Fibroblast of skin of scalp (primary cell): Measurements from ENCODE around the gene BARX2. TPM values are rescaled to one million over a fixed set of nuclear protein-coding genes. Genes with fewer than 3 reads are reported as not detected.
"Not testable (repeated sequence)": the region's sequence is repeated elsewhere in the genome, so short reads cannot be mapped to it uniquely, and the experiment has no call there.

Source experiments
- DNase-seq: peaks from one replicate; pipeline ENCODE4 v3.0.0-alpha.2; 2013
- polyA plus RNA-seq, 2 experiments: library from polyadenylated mRNA; unstranded; fragments of 120-200 nt; gene quantifications; one replicate each; pipeline ENCODE4 v1.2.1, GENCODE V29; 2013; ENCODE audit not compliant: insufficient read length in 2 of 2

Gene BARX2, protein sequence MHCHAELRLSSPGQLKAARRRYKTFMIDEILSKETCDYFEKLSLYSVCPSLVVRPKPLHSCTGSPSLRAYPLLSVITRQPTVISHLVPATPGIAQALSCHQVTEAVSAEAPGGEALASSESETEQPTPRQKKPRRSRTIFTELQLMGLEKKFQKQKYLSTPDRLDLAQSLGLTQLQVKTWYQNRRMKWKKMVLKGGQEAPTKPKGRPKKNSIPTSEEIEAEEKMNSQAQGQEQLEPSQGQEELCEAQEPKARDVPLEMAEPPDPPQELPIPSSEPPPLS
- polyA plus RNA-seq (2013, experiment 1 of 2; ENCODE audit: insufficient read length) = not detected
- polyA plus RNA-seq (2013, experiment 2 of 2; ENCODE audit: insufficient read length) = 0.16 TPM

DNA sequence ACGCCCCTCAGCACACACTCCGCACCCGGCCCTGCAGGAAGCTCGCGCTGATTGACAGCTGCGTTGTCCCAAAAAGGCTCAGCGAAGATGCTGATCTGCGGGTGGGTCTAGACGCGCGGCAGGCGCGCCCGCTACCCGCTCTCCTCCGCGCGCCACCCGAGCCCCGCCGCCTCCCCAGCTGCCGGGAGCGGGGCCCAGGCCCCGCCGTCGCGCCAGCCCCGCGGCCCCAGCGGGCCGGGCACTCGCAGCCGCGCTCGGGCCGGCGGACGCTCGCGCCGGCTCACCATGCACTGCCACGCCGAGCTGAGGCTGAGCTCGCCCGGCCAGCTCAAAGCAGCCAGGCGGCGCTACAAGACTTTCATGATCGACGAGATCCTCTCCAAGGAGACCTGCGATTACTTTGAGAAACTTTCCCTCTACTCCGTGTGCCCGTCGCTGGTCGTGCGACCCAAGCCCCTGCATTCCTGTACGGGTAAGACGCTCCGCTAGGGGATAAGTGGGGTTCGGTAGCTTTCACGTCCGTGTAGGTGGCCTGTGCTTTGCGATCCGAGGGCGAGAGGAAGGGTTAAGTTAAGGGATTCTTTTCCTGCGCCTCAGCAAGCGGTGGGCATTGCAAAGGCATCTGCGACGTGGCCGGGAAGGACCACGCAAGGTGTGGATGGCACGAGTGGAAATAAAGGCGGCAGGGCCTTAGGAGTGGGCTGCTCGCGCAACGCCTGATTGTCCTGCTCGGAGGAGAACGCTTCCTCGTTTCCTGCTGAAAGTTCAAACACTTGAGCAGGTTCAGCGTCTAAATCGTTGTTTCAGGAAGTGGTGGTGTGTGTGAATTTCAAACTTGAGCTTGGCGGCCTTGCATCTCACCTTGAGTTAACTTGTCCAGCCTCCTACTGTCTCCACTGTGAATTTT, at the start of gene BARX2:
Gene BARX2, plus strand, starts transcription at position 98 of the 907 bp plus-strand sequence. Its CDS starts 188 bp downstream, at position 286.
- DNase-seq = peak; percentile 55

DNA sequence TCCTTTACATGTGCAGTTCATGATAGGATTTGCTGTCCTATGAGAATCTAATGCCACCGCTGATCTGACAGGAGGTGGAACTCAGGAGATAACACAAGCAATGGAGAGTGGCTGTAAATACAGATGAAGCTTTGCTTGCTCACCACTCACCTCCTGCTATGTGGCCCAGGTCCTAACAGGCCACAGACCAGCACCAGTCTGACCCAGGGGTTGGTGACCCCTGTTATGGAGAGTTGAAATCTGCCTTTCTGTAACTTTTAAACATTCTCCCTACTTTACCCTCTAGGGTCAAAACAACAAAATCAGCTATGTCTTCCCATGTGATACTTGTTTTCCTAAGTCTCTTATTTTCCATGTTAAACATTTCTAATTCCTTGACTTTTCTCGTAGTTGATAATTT, 48.7 kb upstream of the BARX2 start:
- DNase-seq = no peak

DNA sequence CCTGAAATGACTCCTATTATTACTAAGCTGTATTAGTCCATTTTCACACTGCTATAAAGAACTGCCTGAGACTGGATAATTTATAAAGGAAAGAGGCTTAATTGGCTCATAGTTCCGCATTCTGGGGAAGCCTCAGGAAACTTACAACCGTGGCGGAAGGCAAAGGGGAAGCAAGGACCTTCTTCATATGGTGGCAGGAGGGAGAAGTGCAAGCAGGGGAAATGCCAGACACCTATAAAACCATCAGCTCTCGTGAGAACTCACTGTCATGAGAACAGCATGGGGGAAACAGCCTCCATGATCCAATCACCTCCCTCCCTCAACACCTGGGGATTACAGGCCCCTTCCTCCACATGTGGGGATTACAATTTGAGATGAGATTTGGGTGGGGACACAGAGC, 47.9 kb upstream of the BARX2 start:
- DNase-seq = not testable (repeated sequence)

DNA sequence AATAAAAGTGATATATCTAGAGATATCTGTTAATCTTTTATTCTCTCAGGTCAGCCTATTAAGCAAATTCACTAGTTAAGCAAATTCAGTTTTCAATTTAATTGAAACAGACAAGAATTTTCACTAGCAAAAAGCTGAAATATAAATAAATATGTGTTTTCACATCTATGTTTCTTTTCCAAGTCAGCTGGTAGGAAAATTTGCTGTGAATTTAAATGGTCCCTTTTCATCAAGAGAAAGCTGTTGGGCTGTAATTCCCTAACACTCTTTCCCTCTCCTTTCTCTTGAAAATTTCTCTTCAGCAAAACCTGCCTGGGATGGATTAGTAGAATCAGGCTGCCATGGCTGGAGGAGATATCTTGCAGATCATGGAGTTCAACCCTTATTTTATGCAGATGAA, 46.9 kb upstream of the BARX2 start:
- DNase-seq = no peak

DNA sequence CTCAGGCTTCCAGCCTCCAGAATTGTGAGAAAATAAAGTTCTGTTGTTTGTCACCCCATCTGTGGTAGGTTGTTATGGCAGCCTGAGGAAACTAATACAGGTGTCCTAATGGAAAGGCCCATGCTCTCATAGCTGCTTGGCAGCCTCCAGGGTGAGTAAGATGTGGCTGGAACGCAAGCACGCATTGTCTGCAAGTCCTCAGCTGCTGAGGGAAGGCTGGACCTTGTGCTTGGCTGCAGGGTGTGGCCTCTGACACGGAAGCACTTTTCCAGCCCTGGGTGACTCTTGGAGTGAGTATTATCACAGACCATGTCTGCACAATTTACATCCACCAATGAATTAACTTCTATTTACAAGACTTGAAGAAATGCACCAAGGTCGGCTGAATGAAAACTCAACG, 44.4 kb upstream of the BARX2 start:
- DNase-seq = no peak

DNA sequence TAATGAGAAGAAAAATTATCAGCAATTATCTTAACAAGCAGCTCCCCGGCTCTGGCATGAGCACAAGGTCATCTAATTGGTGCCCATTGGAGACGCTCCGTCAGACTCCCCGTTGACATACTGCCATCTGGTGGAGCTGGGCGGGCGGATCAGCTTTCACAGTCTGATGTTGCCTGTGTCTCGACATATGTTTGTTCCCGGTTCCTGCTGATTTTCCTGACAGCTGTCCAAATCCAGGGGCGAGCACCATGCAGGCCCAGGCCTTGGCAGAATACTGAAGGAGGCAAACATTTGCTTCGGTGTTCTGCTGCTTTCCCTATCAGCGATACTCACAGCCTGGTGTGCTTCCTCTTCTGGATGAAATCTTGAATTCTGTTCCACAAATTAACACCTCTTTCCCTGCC, 43.8 kb upstream of the BARX2 start:
- DNase-seq = peak; percentile 75

DNA sequence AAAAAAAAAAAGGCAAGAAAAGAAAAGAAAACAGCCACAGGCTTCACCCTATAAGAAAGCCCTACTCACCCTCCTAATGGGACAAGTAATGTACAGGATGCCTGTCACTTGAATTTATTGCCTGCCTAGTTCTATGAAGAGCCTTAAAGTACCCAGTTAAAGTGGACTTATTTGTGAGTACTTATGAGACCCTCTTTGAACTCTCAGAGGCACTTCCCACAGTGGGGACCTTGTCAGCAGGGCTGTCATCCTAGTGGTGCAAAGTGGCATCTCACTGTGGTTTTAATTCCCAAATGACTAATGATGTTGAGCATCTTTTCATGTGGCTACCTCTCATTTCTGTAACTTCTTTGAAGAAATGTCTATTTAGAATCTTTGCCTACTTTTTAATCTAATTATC, 41.8 kb upstream of the BARX2 start:
- DNase-seq = no peak

DNA sequence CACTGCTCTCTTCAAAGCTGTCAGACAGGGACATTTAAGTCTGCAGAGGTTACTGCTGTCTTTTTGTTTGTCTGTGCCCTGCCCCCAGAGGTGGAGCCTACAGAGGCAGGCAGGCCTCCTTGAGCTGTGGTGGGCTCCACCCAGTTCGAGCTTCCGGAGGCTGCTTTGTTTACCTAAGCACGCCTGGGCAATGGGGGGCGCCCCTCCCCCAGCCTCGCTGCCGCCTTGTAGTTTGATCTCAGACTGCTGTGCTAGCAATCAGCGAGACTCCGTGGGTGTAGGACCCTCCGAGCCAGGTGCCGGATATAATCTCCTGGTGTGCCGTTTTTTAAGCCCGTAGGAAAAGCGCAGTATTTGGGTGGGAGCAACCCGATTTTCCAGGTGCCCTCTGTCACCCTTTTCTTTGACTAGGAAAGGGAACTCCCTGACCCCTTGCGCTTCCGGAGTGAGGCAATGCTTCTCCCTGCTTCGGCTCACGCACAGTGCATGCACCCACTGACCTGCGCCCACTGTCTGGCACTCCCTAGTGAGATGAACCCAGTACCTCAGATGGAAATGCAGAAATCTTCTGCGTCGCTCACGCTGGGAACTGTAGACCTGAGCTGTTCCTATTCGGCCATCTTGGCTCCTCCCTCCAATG, 31.2 kb upstream of the BARX2 start:
- DNase-seq = not testable (repeated sequence)

DNA sequence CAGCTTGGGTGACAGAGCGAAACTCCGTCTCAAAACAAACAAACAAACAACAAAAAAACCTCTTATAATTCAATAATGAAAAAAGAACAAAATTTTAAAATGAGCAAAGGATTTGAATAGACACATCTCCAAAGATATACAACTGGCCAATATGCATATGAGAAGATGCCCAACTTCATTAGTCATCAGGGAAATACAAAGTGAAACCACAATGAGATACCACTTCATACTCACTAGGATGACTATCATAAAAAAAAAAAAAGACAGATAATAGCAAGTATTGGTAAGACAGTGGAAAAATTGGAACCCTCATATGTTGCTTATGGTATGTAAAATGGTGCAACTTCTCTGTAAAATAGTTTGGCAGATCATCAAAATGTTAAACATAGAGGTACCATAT, 28.7 kb upstream of the BARX2 start:
- no peak for DNase-seq

DNA sequence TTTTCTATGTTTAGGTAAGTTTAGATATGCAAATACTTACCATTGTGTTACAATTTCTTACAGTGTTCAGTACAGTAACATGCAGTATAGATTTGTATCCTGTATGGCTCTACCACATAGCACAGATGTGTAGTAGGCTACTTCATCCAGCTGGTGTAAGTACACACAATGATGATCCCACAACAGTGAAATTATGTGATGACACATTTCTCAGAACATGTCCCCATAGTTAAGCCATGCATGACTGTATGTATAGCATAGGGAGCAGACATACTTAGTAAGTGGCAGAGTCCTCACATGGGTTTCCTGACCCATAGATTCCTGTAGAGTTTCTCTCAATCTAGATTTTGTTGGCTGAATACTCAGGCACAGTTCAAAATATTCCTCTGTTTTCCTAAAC, 26.8 kb upstream of the BARX2 start:
- DNase-seq = no peak

DNA sequence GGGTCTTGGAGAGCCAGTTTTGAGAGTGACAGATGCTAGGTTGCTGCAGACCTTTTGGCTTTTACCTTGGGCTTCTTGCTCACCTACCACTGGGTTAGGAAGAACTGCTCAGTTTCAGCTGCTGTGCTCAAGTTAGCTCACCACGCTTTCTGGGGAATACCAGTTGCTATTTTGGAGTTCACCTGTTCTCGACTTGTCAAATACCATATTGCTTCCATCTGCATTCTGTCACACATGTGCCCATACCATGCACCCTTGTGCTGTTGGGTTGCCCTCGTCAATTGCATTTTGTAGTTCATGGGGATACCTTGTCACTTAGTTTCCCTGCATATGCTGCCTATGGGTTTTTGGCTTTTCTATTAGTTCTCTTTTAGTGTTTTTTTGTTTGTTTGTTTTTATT, 23.0 kb upstream of the BARX2 start:
- no peak for DNase-seq

DNA sequence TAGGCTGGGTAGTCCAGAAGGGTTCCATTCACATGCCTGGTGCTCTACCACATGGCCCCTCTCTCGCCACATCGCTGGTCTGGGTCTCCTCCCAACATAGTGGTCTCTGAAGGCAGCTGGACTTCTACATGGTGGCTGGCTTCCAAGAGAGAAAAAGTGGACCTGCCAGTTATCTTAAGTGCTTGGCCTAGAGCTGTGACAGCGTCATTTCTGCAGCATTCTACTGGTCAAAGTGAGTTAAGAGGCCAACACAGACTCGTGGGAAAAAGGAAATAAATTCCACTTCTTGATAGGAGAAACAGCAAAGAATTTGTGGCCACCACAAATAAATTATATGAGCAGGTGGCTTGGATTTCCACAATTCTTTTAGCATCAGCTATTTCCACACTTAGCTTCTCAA, 21.0 kb upstream of the BARX2 start:
- DNase-seq = no peak

DNA sequence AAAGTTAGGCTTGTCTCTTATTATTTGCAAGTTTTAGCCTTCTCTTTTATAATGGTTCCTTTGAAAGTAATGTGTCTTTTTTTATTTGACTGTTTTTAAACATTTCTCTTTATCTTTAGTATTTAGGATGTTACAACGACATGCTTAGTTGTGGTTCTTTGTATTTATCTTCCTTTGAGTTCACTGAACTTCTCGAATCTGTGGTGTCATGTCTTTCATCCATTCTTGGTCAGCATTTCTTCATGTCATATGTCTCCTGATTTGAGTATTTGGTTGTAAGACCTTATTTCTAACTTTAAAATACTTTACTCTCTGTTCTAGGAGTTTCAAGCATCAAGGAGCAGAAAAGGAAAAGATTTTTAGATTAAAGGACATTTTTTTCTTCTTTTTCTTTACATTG, 15.9 kb upstream of the BARX2 start:
- no peak for DNase-seq

DNA sequence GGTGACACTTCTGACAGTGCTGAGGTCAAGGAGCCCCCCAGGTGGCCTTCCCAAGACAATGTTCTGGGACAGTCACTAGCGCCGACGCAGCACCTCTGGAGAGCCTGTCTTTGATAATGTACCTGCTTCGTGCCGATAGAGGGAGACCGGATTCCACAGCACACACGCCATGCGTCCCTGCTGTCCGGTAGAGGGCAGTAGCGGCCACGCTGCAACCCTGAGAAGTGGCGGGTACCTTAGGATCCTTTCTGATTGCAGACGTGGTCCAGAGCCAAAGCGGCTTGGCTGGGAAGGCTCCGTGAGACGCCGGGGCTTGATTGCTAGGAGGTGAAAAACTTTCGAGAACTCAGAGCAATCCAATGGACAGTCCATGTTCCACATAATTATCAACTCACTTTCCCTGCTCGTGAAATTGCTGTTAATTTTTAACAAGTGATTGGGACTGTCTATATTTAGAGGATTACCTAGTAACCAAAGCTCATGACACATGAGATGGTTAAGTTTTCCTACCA, 11.4 kb upstream of the BARX2 start:
- peak; percentile 78 for DNase-seq

DNA sequence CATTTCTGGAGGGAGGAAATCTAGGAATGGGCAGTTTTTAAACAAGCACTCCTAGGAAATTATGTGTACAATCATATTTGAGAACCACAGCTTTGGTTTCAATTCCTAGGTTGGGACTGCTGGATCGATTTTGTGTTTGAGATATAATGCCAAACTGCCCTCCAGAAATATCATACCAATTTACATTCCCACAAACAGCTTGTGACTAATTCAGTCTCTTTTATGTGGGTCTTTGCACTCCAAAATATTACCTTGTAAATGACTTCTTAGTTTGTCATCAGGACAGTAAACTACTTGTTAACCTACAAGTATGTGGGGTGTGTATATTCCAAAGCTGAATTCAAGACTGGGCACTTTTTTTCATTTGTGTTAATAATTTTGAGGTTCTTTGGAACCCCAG, 9.8 kb upstream of the BARX2 start:
- DNase-seq = no peak

DNA sequence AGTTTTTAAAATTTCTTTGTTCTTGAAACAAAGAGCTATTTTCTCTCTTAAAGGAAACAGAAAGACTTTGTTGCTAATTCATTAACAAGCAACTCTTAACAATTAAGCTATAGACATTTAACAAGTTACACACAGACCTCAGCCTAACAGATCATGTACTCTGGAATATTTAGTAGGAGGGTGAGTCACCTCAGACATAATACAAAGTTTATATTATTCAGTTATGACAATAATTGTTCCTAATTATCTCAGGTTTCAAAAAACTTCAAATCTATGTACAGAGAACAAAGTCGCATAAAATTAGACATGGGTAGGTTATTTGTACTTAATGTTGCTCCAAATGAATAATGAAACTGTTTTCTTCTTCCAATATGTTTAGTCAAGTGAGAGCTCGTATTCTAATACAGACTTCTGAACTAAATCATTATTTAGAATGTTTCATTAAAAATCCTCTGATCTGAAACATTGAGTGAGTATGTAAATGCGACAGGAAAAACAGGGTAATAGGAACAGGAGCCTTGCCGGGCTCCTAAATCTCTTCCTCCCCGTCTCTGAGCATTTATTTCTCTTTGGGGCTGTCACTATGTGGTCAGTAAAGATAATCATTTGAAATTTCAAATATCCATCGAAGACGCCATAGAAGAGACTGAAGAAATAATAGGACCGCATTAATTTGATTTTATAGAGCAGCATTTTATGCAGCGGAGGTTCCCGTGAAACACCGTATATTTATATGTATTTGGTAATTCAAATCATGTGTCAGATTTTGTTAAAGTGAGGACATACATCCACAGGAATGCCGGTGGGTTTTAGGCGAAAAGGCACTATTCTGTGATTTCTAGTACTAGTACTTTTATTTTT, 8.7 kb upstream of the BARX2 start:
- DNase-seq = no peak

DNA sequence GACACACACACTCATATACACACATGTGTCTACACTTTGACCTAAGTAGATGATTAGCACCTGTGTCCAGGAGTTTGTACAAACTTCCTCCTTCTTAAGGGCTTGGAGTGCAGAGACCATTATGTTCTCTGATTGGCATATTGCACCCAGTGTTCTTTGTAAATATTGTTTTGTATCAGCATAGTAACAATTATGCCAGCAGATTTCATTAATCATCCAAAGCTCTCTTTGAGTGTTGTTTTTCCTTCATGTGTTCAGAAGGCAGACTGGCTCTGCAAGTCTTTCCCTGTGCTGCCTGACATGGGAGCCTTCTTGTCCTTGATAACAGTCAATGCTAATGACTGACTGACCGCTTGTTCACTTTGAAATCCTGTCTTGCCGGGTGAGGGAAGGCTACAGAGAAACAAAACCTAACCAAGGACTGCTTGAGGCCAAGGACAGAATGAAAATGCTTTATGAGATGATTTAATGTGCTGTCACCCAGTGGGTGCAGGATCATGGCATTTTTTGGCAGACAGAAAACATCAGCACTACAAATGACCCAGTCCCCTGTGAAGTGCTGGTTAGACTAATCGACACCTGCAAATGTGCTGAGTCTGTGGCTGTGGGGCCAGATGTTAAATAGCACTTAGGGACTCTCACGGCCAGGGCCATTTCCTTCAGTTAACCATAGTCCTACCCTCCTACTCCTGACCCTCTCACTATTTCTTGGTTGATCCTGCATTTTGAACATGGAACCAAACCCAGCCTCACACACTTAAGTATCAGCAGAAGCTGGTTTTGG, 6.6 kb upstream of the BARX2 start:
- DNase-seq = no peak

DNA sequence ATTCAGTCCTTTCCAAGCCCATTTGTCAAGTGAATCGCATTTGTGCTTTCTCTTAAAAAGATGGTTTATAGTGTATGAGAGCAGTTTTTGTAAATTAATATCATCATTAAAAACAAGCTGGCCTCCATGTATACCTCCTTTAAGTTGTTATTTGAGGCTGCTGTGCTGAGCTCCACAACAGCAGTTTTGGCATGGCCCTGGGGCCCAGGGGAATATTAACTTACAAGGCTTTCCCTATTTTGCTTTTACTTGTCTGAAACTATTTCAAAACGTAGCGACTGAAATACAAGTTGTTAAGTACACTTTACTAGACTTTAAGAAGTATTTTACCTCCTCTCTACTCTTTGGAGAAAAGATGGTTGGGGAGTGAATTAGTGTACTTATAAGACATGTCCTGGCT, 4.9 kb upstream of the BARX2 start:
- DNase-seq = no peak

DNA sequence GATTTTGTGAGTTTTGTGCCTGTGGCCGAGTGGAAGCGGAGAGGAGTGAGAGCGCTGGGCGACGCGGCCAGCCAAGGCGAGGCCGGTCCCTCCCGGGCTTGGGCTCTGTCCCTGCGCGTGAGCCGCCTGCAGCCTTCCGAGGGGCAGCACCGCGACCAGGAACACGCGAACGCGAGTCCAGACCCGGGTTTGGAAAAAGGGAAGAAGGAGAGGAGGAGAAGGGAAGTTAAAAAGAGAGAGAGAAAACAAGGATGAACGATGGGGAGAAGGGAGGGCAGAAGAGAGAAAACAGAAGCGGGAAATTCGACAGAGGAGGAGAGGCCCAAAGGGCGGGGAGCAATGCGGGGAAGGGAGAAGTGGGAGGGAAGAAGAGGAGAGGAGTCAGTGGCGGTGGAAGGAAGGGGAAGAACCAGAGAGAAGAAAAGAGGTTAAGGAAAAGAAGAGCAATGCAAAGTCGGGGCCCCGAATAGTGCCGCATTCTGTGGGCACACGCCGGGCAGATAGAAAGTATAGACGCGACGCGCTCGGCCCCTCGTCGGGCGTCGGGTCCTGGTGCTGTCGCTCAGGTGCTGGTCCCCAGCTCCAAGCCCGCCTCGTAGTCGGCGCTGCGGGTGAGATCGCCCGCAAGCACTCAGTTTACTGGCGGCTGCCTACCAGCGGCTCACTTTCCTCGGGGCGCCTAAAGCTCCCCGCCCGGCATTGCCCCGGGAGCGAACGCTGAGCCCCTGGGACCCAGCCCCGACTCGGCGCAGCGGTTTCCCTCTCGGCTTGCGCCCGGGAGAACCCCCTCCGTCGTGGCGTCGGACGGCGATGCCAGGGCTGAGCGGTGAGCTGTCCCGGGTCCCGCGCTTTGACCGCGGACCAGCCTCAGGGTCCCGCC, 2.8 kb upstream of the BARX2 start:
- DNase-seq = no peak

DNA sequence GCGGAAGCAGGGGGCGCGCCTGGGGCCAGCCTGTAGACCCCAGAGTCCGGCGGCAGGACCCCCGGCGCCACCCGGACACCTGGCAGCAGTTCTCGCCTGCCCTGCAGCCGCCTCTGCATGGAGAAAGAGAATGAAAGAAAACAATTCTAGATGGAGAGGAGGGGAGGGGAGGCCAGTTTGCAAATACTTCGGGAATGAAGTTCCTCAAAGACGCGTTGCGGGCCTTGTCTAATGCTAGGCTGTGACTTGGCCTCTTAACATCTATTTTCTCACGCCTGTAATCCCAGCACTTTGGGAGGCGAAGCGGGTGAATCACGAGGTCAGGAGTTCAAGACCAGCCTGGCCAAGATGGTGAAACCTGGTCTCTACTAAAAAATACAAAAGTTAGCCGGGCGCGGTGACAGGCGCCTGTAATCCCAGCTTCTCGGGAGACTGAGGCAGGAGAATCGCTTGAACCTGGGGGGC, 2.1 kb upstream of the BARX2 start:
- peak; percentile 6 for DNase-seq
